Measurements from ENCODE around the gene SELENOF.

The SELENOF gene

DNA sequence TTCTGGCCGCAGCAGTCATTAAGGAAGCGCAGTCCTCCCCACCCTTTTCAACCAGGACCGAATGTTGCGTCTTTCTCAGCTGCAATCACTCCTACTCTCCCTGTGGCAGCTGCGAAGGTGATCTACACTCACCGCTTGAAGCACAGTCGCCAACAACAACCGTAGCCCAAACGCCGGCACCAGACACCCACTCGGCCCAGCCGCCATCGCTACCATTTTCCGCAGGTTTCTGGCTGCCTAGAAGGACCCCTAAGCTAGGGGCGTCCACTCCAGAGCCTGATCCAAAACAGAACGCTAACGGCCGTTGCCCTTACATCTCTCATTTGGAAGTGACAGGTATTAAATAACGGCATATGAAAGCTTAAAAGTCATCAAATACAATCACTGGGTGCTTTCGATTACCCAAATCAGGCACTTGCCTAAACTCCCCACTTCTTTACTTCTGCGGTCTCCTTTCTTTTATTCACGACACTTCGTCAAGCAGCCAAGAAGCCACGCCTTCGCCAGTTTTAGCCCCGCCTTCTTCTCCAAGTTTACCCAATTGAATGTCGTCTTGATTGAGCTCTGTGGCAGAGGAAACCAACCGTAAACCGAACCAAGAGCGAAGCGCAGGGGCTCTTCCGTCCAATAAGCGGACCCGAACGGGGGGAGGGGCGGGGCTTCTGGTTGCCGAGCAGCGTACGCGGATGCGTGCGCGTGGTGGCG, at the start of gene SELENOF:
TSS of gene SELENOF (minus strand) at position 231 of the 705 bp plus-strand sequence. CDS start at position 216, 15 bp downstream.
- peak; percentile 99 for DNase-seq

DNA sequence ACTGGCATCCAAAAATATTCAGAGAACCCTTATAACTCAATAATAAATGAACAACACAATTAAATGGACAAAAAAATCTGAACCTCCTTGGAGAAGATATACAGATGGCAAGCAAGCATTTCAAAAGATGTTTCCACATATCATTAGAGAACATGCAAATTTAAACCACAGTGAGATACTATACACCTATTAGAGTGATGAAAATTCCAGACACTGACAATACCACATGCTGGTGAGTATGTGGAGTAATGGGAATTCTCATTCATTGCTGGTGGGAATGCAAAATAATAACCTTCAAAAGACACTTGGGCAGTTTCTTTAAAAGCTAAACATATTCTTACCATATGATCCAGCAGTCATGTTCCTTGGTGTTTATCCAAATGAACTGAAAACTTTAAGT, 46.6 kb upstream of the SELENOF start:
- no peak for DNase-seq

DNA sequence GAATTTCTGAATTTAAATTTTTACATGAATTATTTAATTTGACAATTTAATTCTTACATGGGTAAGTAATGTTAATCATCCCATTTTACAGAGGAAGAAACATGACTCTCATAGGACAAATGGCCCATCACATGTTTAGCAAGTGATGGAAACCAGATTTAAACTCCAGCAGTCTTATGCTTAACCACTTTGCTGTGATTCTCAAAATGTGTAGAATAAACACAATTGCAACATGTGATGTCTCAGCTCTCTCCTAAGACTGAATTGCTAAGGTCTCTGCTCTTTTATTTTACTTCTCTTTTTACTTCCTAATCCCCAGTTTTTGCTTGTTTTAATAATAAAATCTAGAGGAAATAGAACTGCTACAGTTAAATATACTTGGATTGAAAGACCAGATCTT, 43.3 kb upstream of the SELENOF start:
- no peak for DNase-seq

DNA sequence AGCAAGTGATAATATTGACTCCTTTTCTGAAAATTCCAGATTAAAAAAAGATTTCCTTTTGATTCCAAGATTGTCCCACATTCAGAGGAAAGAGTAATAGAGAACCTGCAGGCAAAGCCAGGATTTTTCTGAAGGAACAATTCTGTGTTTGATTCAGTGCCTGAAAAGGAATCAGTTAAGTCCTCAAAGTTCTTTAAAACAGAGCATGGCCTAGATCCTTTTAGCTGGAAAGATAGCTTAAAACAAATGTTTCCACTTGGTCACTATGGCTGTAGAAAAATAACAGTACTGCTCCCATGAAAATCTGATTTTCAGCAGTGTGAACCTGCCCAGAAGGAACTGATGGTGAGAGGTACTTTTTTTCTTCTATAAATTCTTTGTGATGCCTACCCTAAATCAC, 42.3 kb upstream of the SELENOF start:
- no peak for DNase-seq

DNA sequence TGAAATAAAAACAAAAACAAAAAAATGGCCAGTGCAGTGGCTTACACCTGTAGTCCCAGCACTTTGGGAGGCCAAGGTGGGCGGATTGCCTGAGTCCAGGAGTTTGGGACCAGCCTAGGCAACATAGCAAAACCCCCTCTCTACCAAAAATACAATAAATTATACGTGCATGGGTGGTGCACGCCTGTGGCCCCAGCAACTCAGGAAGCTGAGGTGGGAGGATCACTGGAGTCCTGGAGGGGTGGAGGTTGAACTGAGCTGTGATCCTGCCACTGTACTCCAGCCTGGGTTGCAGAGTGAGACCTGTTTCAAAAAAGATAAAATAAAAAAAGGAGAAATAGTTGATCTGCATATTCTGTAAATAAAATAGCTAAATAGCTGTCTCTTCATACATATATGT, 41.8 kb upstream of the SELENOF start:
- DNase-seq: no peak

DNA sequence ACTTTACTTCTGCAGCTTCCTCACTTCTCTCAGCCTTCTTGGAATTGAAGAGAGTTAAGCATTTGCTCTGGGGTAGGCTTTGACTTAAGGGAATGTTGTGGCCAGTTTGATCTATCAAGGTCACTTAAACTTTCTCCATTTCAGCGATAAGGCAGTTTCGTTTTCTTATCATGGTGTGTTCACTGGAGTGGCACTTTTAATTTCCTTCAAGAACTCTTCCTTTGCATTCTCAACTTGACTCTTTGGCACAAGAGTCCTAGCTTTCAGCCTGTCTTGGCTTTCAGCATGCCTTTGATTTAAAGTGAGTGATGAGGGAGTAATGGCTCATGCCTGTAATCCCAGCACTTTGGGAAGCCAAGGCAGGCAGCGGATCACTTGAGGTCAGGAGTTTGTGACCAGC, 39.2 kb upstream of the SELENOF start:
- no peak for DNase-seq

DNA sequence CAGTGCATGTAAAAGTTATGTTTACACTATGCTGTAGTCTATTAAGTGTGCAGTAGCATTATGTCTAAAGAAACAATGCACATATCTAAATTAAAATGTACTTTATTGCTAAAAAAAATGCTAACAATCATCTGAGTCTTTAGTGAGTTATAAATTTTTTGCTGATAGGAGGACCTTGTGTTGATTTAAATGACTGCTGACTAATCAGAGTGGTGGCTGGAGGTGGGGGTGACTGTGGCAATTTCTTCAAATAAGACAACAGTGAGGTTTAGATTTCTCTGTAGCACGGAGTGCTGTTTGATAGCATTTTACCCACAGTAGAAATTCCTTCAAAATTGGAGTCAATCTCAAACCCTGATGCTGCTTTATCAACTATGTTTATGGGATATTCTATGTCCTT, 37.5 kb upstream of the SELENOF start:
- DNase-seq: no peak

DNA sequence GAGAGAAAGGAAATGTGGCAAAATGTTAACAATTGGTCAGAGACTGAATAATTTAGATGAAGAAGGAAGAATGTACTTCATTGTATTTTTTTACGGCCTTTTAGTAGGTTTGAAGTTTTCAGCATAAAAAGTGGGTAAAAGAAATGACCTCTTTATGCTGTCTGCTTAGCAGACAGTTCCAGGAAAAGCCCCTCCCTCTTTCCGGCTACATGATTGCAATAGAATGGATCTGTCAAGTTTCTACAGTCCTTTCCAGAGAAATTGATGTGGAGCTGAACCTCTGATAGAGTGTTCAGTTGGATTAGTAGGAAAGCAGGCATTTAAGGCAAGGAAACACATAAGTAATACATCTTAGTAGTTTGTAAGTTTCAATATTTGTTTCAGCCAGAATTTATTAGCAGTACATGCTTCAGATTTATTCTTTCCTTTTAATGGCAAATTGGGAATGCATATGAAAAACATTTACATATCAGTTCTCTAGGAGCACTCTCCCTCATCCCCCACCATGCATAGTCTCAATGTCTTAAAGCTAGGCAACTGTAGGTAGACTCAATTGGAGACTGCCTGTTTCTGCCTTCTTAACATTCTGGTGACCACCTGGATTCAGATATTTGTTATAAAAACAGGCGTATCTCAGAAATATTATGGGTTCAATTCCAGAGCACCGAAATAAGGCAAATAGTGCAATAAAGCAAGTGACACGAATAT, 36.9 kb upstream of the SELENOF start:
- DNase-seq: no peak

DNA sequence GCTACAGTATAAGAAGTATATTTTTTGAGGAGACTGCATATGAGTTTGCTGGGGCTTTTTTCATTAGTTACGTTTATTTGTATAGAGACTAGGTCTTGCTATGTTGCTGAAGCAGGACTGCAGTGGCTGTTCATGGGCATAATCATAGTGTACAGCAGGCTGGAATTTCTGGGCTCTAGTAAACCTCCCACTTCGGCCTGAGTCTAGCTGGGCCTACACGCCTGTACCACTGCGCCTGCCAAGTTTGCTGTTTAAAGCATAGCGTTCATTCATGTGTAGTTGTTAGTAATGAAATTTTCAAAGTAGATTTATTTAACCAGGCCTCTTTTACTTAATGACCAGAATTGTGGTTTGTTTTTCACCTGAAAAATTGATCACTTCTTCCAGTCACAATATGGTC, 34.3 kb upstream of the SELENOF start:
- DNase-seq: no peak

DNA sequence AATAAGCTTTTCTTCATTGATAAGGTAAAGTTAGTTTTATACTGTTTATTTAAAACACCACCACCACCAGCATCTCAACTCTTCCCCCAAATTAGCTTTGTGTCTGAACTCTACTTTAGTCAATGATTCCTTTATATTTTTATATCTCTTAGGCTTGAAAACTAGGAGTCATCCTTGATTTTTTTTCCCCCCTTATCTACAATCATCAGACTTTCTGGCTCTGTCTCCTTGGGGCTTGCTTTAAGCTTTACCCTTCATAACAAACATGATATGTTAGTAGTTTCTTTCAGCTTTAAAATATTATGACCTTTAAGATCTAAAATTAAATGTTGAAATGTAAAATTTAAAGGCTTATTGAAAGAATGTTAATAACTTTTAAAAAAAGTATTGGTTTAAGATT, 28.8 kb upstream of the SELENOF start:
- no peak for DNase-seq

DNA sequence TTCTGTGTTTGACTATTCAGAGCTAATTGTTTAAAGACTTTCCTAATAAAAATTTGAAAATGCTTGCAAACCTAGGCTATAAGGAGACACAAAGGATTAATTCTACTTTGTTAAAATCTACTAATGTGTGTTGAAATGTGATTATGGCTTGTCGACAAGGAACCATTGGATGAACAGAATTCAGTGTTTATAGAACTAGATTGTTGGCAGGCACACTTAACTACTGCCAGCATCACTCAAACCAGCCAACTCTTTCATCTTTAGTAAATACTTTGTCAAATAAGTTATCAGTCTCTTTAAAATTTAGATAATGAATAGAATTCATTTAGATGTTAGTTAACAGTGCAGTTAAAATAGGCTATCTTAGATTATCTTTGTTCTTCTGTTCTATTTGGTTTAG, 28.1 kb upstream of the SELENOF start:
- no peak for DNase-seq

DNA sequence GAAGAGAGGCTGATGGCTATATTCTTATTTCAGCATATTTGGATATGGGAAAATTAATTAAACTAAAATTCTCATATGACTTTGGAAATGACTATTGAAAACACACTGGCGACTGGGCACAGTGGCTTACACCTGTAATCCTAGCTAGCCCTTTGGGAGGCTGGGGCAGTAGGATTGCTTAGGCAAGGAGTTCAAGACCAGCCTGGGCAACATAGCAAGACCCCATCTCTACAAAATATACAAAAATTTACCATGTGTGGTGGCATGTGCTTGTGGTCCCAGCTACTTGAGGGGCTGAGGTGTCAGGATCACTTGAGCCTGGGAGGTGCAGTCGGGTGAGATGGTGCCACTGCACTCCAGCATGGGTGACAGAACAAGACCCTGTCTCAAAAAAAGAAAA, 26.7 kb upstream of the SELENOF start:
- DNase-seq: no peak

DNA sequence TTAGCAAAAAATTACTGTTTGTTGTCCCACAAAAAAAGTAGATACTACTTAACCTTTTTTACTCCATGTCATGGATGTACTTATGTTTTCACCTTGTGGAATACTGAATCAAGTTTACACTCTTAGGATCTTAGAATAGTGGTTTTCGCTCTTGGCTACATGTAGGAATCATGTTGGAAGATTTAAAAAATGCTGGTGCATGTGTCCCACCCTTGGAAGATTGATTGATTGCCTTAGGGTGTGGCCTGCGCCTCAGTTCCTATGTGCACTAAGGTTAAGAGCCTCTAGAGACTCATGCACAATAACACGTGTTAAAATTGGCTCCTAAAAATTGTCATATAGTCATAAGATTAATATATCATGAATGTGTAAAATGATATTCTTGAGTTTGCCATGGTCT, 25.5 kb upstream of the SELENOF start:
- DNase-seq: no peak

DNA sequence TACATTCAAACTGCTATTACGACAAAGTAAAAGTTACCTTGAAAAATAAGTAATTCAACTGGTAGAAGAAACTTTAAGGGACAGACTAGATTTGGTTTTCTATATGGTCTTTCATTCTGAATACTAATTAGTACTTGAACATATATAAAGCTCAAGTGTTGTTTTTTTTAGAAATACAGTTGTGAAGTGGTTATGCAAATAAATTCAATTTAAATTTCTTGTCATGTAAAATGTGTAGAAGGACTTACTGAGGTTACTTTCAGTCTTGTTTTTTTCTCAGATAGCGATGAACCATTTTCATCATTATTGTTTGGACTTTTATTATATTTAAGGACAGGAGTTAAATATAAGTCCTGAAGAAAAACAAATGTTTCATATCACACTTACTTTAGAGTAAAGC, 24.9 kb upstream of the SELENOF start:
- DNase-seq: no peak

DNA sequence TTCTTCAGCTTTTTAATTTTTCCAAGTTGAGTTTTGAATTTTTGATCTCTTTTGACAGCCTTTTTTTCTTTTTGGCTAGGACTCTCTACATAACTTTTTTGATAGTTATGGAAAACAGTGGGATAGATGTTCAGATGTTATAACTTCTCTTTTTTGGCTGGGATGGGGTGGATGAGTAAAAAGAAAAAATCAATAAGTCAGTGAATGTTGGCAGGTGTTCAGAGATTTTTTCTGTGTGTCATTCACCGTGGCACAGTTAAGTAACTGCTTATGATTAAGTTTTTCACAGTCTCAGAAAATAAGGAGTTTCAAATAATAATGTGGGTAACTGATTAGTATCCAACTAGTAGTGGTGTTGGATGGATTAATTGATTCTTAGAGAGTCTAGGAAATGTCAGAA, 24.5 kb upstream of the SELENOF start:
- DNase-seq: no peak

DNA sequence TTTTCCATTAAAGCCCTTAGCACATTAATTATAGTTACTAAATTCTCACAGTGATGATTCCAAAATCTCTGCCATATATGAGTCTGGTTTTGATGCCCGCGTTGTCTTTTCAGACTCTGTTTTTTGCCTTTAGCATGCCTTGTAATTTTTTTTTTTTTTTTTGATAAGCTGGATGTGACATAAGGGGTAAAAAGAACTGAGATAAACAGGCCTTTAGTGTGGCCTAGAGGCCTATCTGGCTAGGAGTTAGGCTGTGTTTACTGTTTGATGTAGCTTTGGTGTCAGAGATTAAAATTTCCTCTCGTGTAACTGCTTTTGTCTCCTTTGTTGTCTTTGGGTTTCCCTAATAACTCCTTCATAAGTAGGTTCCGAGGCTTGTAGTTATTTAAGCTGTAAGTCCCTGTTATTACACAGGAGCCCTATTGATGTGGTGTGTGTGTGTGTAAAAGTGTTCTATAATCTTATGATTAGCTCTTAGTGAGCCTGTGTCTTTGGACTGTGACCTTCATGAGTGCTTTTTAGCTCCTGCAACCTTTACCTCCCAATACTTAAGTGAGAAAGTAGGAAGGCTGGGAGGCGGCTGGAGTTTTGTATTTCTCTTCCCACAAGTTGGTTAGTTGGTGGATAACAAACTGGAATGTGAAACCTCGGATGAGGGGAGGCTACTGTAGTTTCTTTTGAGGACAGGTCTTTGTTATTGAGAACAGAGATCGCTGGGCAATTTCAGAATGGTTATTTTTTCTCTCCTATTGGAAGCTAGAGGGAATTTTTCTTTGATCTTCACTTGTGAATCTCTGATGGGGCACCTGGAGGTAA, 19.8 kb upstream of the SELENOF start:
- DNase-seq: no peak

DNA sequence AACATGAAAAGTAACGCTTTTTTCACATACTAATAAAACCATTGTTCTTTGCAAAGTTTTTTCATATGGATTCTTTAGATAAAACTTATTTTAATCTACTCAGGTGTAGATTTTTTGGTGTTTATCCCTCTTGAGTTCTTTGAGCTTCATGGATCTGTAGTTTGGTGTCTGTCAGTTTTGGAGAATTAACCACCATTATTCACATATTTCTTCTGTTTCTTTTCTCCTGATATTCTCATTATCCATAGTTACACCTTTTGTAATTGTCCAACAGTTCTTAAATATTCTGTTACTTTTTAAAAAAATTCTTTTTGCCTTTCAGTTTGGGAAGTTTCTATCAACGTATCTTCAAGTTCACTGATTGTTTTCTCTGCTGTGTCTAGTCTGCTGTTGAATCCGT, 19.1 kb upstream of the SELENOF start:
- DNase-seq: no peak

DNA sequence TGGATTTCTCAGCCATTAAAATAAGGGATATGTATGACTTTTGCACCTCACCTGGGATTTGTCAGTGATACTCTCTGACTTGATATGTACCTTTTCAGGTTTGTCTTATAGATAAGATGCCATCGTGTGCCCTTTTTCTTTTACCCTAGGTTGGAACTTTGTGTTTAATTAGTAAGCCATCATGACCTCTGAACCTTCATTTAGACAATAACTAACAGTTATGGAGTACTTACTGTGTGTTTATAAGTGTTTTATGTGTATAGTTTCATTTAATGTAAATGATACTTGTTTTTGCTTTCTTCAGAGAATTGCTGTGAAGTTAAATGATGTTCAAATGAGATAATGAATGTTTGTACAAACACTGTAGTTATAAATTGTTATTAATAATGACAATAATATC, 14.9 kb upstream of the SELENOF start:
- DNase-seq: no peak

DNA sequence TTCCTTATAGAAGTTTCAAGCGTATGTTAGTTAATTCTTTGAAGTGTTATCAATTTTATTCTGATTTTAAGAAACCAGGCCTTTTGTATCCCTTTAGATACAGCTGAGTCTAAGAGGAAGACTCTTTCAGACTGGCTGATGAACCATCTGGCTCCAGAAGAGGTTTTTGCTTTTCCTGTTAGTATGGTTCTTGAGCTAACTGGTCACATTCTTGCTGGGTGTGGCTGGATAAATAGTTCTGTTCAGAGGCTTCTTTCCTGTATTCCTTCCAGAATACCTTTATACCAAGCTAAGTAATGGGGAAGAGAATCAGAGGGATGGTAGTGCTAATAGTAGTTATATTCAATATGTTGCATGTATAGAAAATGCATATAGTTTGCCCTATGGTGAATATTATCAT, 13.0 kb upstream of the SELENOF start:
- DNase-seq: no peak

DNA sequence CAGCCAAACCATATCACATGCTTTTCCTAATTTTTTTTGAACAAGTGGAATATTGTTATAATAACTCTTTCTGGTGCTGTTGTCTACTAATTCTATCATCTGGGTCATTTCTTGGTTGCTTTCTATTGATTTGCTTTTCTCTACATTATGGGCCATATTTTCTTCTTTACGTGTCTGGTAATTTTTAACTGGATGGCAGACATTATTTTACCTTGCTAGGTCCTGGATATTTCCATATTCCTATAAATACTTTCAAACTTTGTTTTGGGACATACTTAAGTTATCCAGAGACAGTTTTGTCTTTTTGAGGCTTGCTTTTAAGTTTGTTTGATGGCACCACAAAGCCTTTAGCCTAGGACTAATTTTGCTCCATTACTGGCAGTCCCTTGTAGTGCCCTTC, 11.8 kb upstream of the SELENOF start:
- no peak for DNase-seq

DNA sequence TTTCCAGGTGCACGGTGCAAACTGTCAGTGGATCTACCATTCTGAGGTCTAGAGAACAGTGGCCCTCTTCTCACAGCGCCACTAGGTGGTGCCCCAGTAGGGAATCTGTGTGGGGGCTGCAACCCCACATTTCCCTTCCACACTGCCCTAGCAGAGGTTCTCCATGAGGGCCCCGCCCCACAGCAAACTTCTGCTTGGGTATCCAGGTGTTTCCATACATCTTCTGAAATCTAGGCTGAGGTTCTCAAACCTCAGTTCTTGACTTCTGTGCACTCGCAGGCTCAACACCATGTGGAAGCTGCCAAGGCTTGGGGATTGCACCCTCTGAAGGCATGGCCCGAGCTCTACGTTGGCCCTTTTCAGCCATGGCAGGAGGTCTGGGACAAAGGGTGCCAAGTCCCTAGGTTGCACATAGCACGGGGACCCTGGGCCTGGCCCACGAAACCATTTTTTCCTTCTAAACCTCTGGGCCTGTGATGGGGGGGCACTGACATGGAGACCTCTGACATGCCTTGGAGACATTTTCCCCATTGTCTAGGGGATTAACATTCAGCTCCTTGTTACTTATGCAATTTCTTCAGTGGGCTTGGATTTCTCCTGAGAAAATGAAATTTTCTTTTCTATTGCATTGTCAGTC, 10.5 kb upstream of the SELENOF start:
- no peak for DNase-seq

DNA sequence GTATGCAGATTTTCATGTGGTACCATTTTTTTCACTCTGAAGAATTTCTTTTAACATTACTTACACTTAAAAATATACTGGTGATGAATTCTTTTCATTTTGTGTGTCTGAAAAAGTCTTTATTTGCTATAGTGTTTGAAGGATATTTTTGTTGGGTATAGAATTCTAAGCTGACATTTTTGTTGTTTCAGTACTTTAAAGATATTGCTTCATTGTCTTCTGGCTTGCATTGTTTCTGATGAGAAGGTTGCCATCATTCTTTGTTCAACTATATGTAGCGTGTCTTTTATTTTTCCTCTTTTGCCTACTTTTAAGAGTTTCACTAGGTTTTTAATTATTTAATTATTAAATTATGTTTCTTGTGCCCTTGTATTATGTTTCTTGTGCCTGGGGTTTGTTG, 8.5 kb upstream of the SELENOF start:
- DNase-seq: no peak

DNA sequence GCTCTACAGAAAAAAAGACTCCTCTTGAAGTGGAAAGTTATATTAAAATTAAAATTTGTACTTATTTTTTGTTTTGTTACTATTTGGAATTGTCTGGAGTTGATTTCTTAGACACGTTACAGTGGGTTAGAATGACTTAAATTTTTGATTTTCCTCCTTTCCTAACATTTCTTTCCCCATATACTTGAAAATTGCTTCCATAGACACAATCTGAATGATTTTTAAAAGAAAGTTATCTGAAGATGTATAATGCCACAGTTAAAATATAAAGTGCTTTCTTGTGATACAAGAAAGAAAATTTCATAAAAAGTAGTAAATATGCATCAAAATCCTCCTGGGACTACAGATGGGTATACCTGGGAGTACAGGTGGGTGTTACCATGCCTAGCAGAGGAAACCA, 2.8 kb upstream of the SELENOF start:
- DNase-seq: no peak
